Stimulated activated effector memory CD8-positive, alpha-beta T cell treated with anti-CD3 and anti-CD28 coated beads, Interleukin-12 subunit alpha, Interleukin-12 subunit beta, amount 100 ng/mL, for 72 hours (primary cell): Measurements from ENCODE around the gene RAB20.
"Not testable (repeated sequence)": the region's sequence is repeated elsewhere in the genome, so short reads cannot be mapped to it uniquely, and the experiment has no call there.

ENCODE experiments used
- ATAC-seq: fragments of 150-1000 bp; cut with Tn5 transposase; 2 replicates; pipeline ENCODE4 v1.10.0; 2021
- DNase-seq, 2 donors: peaks; one replicate each; pipeline ENCODE4 v3.0.0; 2021 to 2022; ENCODE audit warnings: low spot score in 2 of 2
- H3K27ac Mint-ChIP-seq: one replicate; pipeline ENCODE4 v1.8.0; 2022; ENCODE audit warnings: mild to moderate bottlenecking, mixed read lengths
- H3K36me3 Mint-ChIP-seq: one replicate; pipeline ENCODE4 v1.8.0; 2022; ENCODE audit warnings: mild to moderate bottlenecking, mixed read lengths
- H3K4me1 Mint-ChIP-seq: one replicate; pipeline ENCODE4 v1.8.0; 2022; ENCODE audit warnings: mixed read lengths
- H3K4me3 Mint-ChIP-seq: one replicate; pipeline ENCODE4 v1.8.0; 2022; ENCODE audit warnings: mild to moderate bottlenecking, mixed read lengths
- H3K9me3 Mint-ChIP-seq: one replicate; pipeline ENCODE4 v1.8.0; 2022; ENCODE audit warnings: mixed read lengths

RAB20 gene

GRCh38 chr13:110490009-110490770, 71.3 kb downstream of the RAB20 start:
- DNase-seq (no peak), ATAC-seq (no peak)
- H3K36me3 Mint-ChIP-seq: no peaks in the 10 kb centered on the region
- H3K9me3 Mint-ChIP-seq: no peaks in the 10 kb centered on the region
- H3K4me1 Mint-ChIP-seq: no peaks in the 10 kb centered on the region
- no peak overlapping the region for H3K4me3 Mint-ChIP-seq
- no peak overlapping the region for H3K27ac Mint-ChIP-seq

- not testable (repeated sequence) for ATAC-seq, H3K27ac Mint-ChIP-seq, DNase-seq, H3K4me1 Mint-ChIP-seq, H3K4me3 Mint-ChIP-seq, H3K9me3 Mint-ChIP-seq, H3K36me3 Mint-ChIP-seq
These were observed 74.6 kb downstream of the RAB20 start for GRCh38 chr13:110486880-110487279.

GRCh38 chr13:110486061-110486715, 75.3 kb downstream of the RAB20 start:
- no peak for DNase-seq
- H3K36me3 Mint-ChIP-seq: no peaks in the 10 kb centered on the region
- no peak for ATAC-seq
- no peaks in the 10 kb centered on the region for H3K9me3 Mint-ChIP-seq
- H3K4me1 Mint-ChIP-seq: no peaks in the 10 kb centered on the region
- no peak overlapping the region for H3K27ac Mint-ChIP-seq
- no peak overlapping the region for H3K4me3 Mint-ChIP-seq

GRCh38 chr13:110485604-110486003, 75.9 kb downstream of the RAB20 start:
- Mint-ChIP-seq H3K4me3 (no peak overlapping the region), H3K36me3 (no peaks in the 10 kb centered on the region), H3K9me3 (no peaks in the 10 kb centered on the region), H3K27ac (no peak overlapping the region), H3K4me1 (no peaks in the 10 kb centered on the region)
- no peak for DNase-seq
- ATAC-seq: no peak

- no peaks in the 10 kb centered on the region for H3K4me1 Mint-ChIP-seq
- ATAC-seq (no peak), DNase-seq (no peak)
- no peak overlapping the region for H3K27ac Mint-ChIP-seq
- H3K9me3 Mint-ChIP-seq: no peaks in the 10 kb centered on the region
- H3K4me3 Mint-ChIP-seq: no peak overlapping the region
- H3K36me3 Mint-ChIP-seq: no peaks in the 10 kb centered on the region
These were observed 77.1 kb downstream of the RAB20 start for GRCh38 chr13:110484290-110485048.

GRCh38 chr13:110483386-110483968, 78.0 kb downstream of the RAB20 start:
- DNase-seq (no peak), ATAC-seq (no peak)
- Mint-ChIP-seq H3K27ac (no peak overlapping the region), H3K4me3 (no peak overlapping the region), H3K4me1 (no peaks in the 10 kb centered on the region), H3K9me3 (no peaks in the 10 kb centered on the region), H3K36me3 (no peaks in the 10 kb centered on the region)

GRCh38 chr13:110480161-110480560, 81.4 kb downstream of the RAB20 start:
- no peak overlapping the region for H3K4me3 Mint-ChIP-seq
- H3K36me3 Mint-ChIP-seq: no peaks in the 10 kb centered on the region
- DNase-seq (no peak), ATAC-seq (peak; percentile 8)
- H3K9me3 Mint-ChIP-seq: no peaks in the 10 kb centered on the region
- H3K27ac Mint-ChIP-seq: no peak overlapping the region
- H3K4me1 Mint-ChIP-seq: no peaks in the 10 kb centered on the region

GRCh38 chr13:110479648-110480047, 81.9 kb downstream of the RAB20 start:
- no peak overlapping the region for H3K27ac Mint-ChIP-seq
- H3K4me3 Mint-ChIP-seq: no peak overlapping the region
- no peaks in the 10 kb centered on the region for H3K36me3 Mint-ChIP-seq
- DNase-seq: no peak
- no peak for ATAC-seq
- H3K9me3 Mint-ChIP-seq: no peaks in the 10 kb centered on the region
- no peaks in the 10 kb centered on the region for H3K4me1 Mint-ChIP-seq

- H3K36me3 Mint-ChIP-seq: no peaks in the 10 kb centered on the region
- H3K27ac Mint-ChIP-seq: no peak overlapping the region
- H3K4me3 Mint-ChIP-seq: no peak overlapping the region
- DNase-seq (no peak), ATAC-seq (peak; percentile 6)
- H3K9me3 Mint-ChIP-seq: no peaks in the 10 kb centered on the region
- no peaks in the 10 kb centered on the region for H3K4me1 Mint-ChIP-seq
These were observed 82.3 kb downstream of the RAB20 start for GRCh38 chr13:110479215-110479545.

- Mint-ChIP-seq H3K36me3 (no peaks in the 10 kb centered on the region), H3K4me3 (no peak overlapping the region), H3K27ac (no peak overlapping the region), H3K4me1 (no peaks in the 10 kb centered on the region), H3K9me3 (no peaks in the 10 kb centered on the region)
- ATAC-seq (peak; percentile 5), DNase-seq (no peak)
These were observed 82.9 kb downstream of the RAB20 start for GRCh38 chr13:110478405-110479214.

- Mint-ChIP-seq H3K36me3 (no peaks in the 10 kb centered on the region), H3K9me3 (no peaks in the 10 kb centered on the region), H3K27ac (no peak overlapping the region), H3K4me1 (no peaks in the 10 kb centered on the region), H3K4me3 (no peak overlapping the region)
- DNase-seq: no peak
- no peak for ATAC-seq
These were observed 83.7 kb downstream of the RAB20 start for GRCh38 chr13:110477706-110478245.

- no peak for ATAC-seq
- DNase-seq: no peak
- H3K4me1 Mint-ChIP-seq: peaks cover 6% of the 10 kb centered on the region
- H3K27ac Mint-ChIP-seq: no peak overlapping the region
- no peak overlapping the region for H3K4me3 Mint-ChIP-seq
- H3K36me3 Mint-ChIP-seq: no peaks in the 10 kb centered on the region
- H3K9me3 Mint-ChIP-seq: no peaks in the 10 kb centered on the region
These were observed 85.3 kb downstream of the RAB20 start for GRCh38 chr13:110476220-110476617.

GRCh38 chr13:110475550-110476219, 85.8 kb downstream of the RAB20 start:
- ATAC-seq (no peak), DNase-seq (no peak)
- H3K36me3 Mint-ChIP-seq: no peaks in the 10 kb centered on the region
- H3K9me3 Mint-ChIP-seq: no peaks in the 10 kb centered on the region
- peaks cover 6% of the 10 kb centered on the region for H3K4me1 Mint-ChIP-seq
- no peak overlapping the region for H3K27ac Mint-ChIP-seq
- no peak overlapping the region for H3K4me3 Mint-ChIP-seq

GRCh38 chr13:110475117-110475516, 86.4 kb downstream of the RAB20 start:
- no peak overlapping the region for H3K4me3 Mint-ChIP-seq

More at GRCh38 chr13:110475117-110475516, 86.4 kb downstream of the RAB20 start:
- Mint-ChIP-seq H3K9me3 (no peaks in the 10 kb centered on the region), H3K36me3 (no peaks in the 10 kb centered on the region), H3K4me1 (peaks cover 6% of the 10 kb centered on the region), H3K27ac (no peak overlapping the region)
- ATAC-seq (no peak), DNase-seq (no peak)
